ENCODE measurements around the gene GMDS. TPM values are rescaled to one million over a fixed set of nuclear protein-coding genes. Genes with fewer than 3 reads are reported as not detected.

Gene GMDS
- total and polyA plus RNA-seq, 2 of the 4 experiments (the other 2 are of a cell fraction) = 7.3 to 21.9 TPM

GRCh38 chr6:1872649-1873131, 372.7 kb downstream of the GMDS start:
- no peak overlapping the region for H4K8ac ChIP-seq (ENCODE audit: low read depth in 2 of 2, low read length in 2 of 2)
- ChIA-PET CTCF (interaction anchor here (0.8 to 1.2 kb wide), 3 partner anchors 10 to 21 kb away, joined by 3 read pairs; no protein-coding TSS in a partner anchor), POLR2A (ENCODE audit: unreplicated experiment) (no interaction called here)
- no peak overlapping the region for H3K4me3 ChIP-seq (ENCODE audit: insufficient read depth, low read depth, low read length)
- no peak overlapping the region for H3K18ac ChIP-seq (ENCODE audit: low read depth, low read length)
- intact Hi-C loops (cut with micrococcal nuclease) (loop anchor here (5.0 kb wide), 1 partner anchor 260 kb away; no protein-coding TSS in a partner anchor), dilution Hi-C loops (cut with HindIII; ENCODE audit: low sequenced_read_pairs, unreplicated experiment) (no loop called here), in situ Hi-C loops (cut with MboI; ENCODE audit: low sequenced_read_pairs) (no loop called here)
- BruUV-seq (replicated peaks) = no TSS peak
- H2AFZ ChIP-seq (replicated peaks; ENCODE audit: low read length, poor library complexity) = peak overlapping the region; percentile 64
- no peaks in the 10 kb centered on the region for H3K9me1 ChIP-seq (ENCODE audit: insufficient read depth, low read length)
- no peak overlapping the region for H3K56ac ChIP-seq (ENCODE audit: extremely low read depth, insufficient read depth, low read length)
- peak overlapping the region; percentile 30; the same call in 1 of the 2 replicates for H3K23ac ChIP-seq (ENCODE audit: low read depth, low read length)
- H2BK15ac ChIP-seq (ENCODE audit: low read depth, low read length) = no peak overlapping the region
- ATAC-seq (ENCODE audit: low read depth) (peak; percentile 92), DNase-seq (peak; percentile 79)
- no peaks in the 10 kb centered on the region for H3K36me3 ChIP-seq (ENCODE audit: control insufficient read depth, insufficient read depth, low read length)
- H3K4me2 ChIP-seq (ENCODE audit: low read depth, low read length) = peak overlapping the region; percentile 51
- H4K91ac ChIP-seq (ENCODE audit: insufficient read depth, low read depth, low read length) = no peak overlapping the region
- H2BK20ac ChIP-seq (ENCODE audit: low read depth, low read length) = 0 out of 2 replicates have a peak overlapping the region, but pooled peaks have one; percentile 42
- no peaks in the 10 kb centered on the region for H3K79me1 ChIP-seq (ENCODE audit: low read depth in 1 of 2, low read length in 2 of 2)
- H3K14ac ChIP-seq (replicated peaks; ENCODE audit: low read depth, low read length) = no peak overlapping the region
- TF ChIP-seq MAZ (IDR thresholded peaks at IDR 0.05; ENCODE audit: borderline replicate concordance, low read depth, low read length) = peak; percentile 69; the same call in 1 of the 2 replicates
- peak; percentile 7; the same call in 1 of the 2 replicates for TF ChIP-seq SMC3 (IDR thresholded peaks at IDR 0.05; ENCODE audit: low read depth, low read length)
- TF ChIP-seq MXI1 (IDR thresholded peaks at IDR 0.05; ENCODE audit: borderline replicate concordance, low read depth, low read length) = no peak
- TF ChIP-seq POLR2A (IDR thresholded peaks at IDR 0.05; ENCODE audit: low read depth, low read length) = no peak
- TF ChIP-seq FOS (IDR thresholded peaks at IDR 0.05; ENCODE audit: low read depth, low read length) = peak; percentile 61; the same call in 1 of the 2 replicates
- H3K9ac ChIP-seq (ENCODE audit: low read depth, low read length) = no peak overlapping the region
- peaks cover 4% of the 10 kb centered on the region for H3K4me1 ChIP-seq (ENCODE audit: control insufficient read depth, insufficient read depth, low read length)
- H4K20me1 ChIP-seq (ENCODE audit: insufficient read depth, low read length) = no peaks in the 10 kb centered on the region
- WGBS, 2 experiments (ENCODE audit: extremely low coverage in 2 of 2, insufficient read length in 1 of 2) = 20% methylated on average over 1 of the region's 11 CpGs; no CpG with 5 or more reads in 1 of the 2 experiments
- no peaks in the 10 kb centered on the region for H3K27me3 ChIP-seq (ENCODE audit: control insufficient read depth, insufficient read depth, low read length)
- no peak overlapping the region for H2BK120ac ChIP-seq (ENCODE audit: low read depth, low read length)
- no peak overlapping the region; the same call in 1 of the 2 replicates for H3K4ac ChIP-seq (ENCODE audit: low read depth, low read length)
- no peak overlapping the region for H2AK5ac ChIP-seq (ENCODE audit: low read depth, low read length)
- no peaks in the 10 kb centered on the region for H3K9me3 ChIP-seq (ENCODE audit: control insufficient read depth, insufficient read depth, low read length)
- H4K5ac ChIP-seq (ENCODE audit: low read depth, low read length) = no peak overlapping the region
- no peak overlapping the region for H3K27ac ChIP-seq (ENCODE audit: insufficient read depth, low read length)
- H2AK9ac ChIP-seq (replicated peaks; ENCODE audit: low read depth, low read length, poor library complexity) = no peak overlapping the region
- H2BK5ac ChIP-seq (ENCODE audit: low read depth, low read length, poor library complexity, severe bottlenecking) = no peak overlapping the region
